HEK293T (cell line): ENCODE results near the gene DECR2.

Source experiments
- CTCF ChIA-PET: fragments of 350-600 bp; formaldehyde crosslinking; extraction: SDS; loops from one replicate; lab custom pipeline; 2021; ENCODE audit warnings: antibody characterized with exemption, inconsistent platforms; lab: Yijun Ruan, JAX
- POLR2A ChIA-PET: fragments of 350-600 bp; formaldehyde crosslinking; extraction: SDS; loops from one replicate; lab custom pipeline; 2020; ENCODE audit warnings: antibody characterized with exemption, inconsistent platforms; lab: Yijun Ruan, JAX
- DNase-seq: peaks from one replicate; pipeline ENCODE4 v3.0.0; 2012; ENCODE audit warnings: mixed read lengths; ENCODE audit errors: extremely low spot score
- ARNT ChIP-seq: fragments of 450-650 bp; IDR thresholded peaks from 2 replicates; pipeline ENCODE4 v1.6.1; 2017; ENCODE audit warnings: mild to moderate bottlenecking
- BHLHE40 ChIP-seq: fragments of 450-650 bp; IDR thresholded peaks from 2 replicates; pipeline ENCODE4 v1.6.1; 2016; ENCODE audit warnings: mild to moderate bottlenecking, moderate library complexity, borderline replicate concordance
- CTBP1 ChIP-seq: fragments of 450-650 bp; IDR thresholded peaks from 2 replicates; pipeline ENCODE4 v1.6.1; 2016; ENCODE audit warnings: borderline replicate concordance
- ELF4 ChIP-seq: fragments of 450-650 bp; IDR thresholded peaks from 2 replicates; pipeline ENCODE4 v1.6.1; 2017; ENCODE audit warnings: antibody characterized with exemption
- FOXA1 ChIP-seq: fragments of 450-650 bp; IDR thresholded peaks from 2 replicates; pipeline ENCODE4 v1.6.1; 2016; ENCODE audit warnings: mild to moderate bottlenecking
- FOXK2 ChIP-seq: fragments of 450-650 bp; IDR thresholded peaks from 2 replicates; pipeline ENCODE4 v1.6.1; 2016; ENCODE audit warnings: mild to moderate bottlenecking
- FOXM1 ChIP-seq: fragments of 450-650 bp; IDR thresholded peaks from 2 replicates; pipeline ENCODE4 v1.6.1; 2017; ENCODE audit warnings: mild to moderate bottlenecking, borderline replicate concordance
- HDGF ChIP-seq: fragments of 450-650 bp; IDR thresholded peaks from 2 replicates; pipeline ENCODE4 v1.6.1; 2017; ENCODE audit warnings: antibody characterized with exemption, borderline replicate concordance
- L3MBTL2 ChIP-seq: fragments of 450-650 bp; conservative IDR thresholded peaks from 2 replicates; pipeline ENCODE4 v1.6.1; 2016; ENCODE audit warnings: mild to moderate bottlenecking
- LEF1 ChIP-seq: fragments of 450-650 bp; IDR thresholded peaks from 2 replicates; pipeline ENCODE4 v1.6.1; 2017; ENCODE audit warnings: mild to moderate bottlenecking, borderline replicate concordance
- NFRKB ChIP-seq: fragments of 450-650 bp; IDR thresholded peaks from 2 replicates; pipeline ENCODE4 v1.6.1; 2016; ENCODE audit warnings: mild to moderate bottlenecking, moderate library complexity
- PKNOX1 ChIP-seq: fragments of 450-650 bp; IDR thresholded peaks from 2 replicates; pipeline ENCODE4 v1.6.1; 2016
- SP1 ChIP-seq: fragments of 450-650 bp; IDR thresholded peaks from 2 replicates; pipeline ENCODE4 v1.6.1; 2017
- SUZ12 ChIP-seq: fragments of 450-650 bp; IDR thresholded peaks from 2 replicates; pipeline ENCODE4 v1.6.1; 2016; ENCODE audit warnings: mild to moderate bottlenecking
- TARDBP ChIP-seq: fragments of 450-650 bp; IDR thresholded peaks from 2 replicates; pipeline ENCODE4 v1.6.1; 2016
- ZNF384 ChIP-seq: fragments of 450-650 bp; IDR thresholded peaks from 2 replicates; pipeline ENCODE4 v1.6.1; 2016

DECR2 gene

GRCh38 chr16:425082-425718, 23.5 kb downstream of the DECR2 start, which contains the start of gene RAB11FIP3:
TSS of gene RAB11FIP3 (plus strand) at chr16:425649. CDS start at chr16:426007, 358 bp downstream.
- DNase-seq, result peak; percentile 88
- ChIA-PET CTCF (interaction anchor here (1.3 kb wide), 1 partner anchor 62 kb away, joined by 3 read pairs; no protein-coding TSS in a partner anchor), POLR2A (interaction anchor here (0.7 to 1.4 kb wide), 6 partner anchors 11 to 59 kb away, joined by 3 to 6 read pairs (median 3); partner anchors contain the start of gene DECR2)
- TF ChIP-seq L3MBTL2, result peak; percentile 83
- TF ChIP-seq LEF1, result no peak

GRCh38 chr16:425740-426114, 24.0 kb downstream of the DECR2 start:
- TF ChIP-seq ELF4, result no peak
- TF ChIP-seq HDGF, result no peak
- TF ChIP-seq LEF1, result no peak
- no peak for TF ChIP-seq SUZ12
- no peak for TF ChIP-seq FOXA1
- TF ChIP-seq ZNF384, result no peak
- no peak for TF ChIP-seq FOXK2
- TF ChIP-seq ARNT, result no peak
- TF ChIP-seq NFRKB, result no peak
- no peak for TF ChIP-seq L3MBTL2
- TF ChIP-seq FOXM1, result no peak
- TF ChIP-seq CTBP1, result no peak
- TF ChIP-seq TARDBP, result no peak
- TF ChIP-seq SP1, result no peak
- no peak for TF ChIP-seq BHLHE40
- TF ChIP-seq PKNOX1, result no peak
- DNase-seq, result peak; percentile 28

GRCh38 chr16:426115-426905, 24.6 kb downstream of the DECR2 start:
- DNase-seq, result no peak
- no peak for TF ChIP-seq SP1
- 0 out of 2 replicates have a peak, but pooled peaks have one; percentile 25 for TF ChIP-seq CTBP1
- TF ChIP-seq L3MBTL2, result peak; percentile 16; the same call in 1 of the 2 replicates
- ChIA-PET POLR2A (interaction anchor here (0.9 to 1.4 kb wide), 4 partner anchors 25 to 76 kb away, joined by 3 to 6 read pairs (median 4); partner anchors contain the start of gene DECR2), CTCF (interaction anchor here (1.3 kb wide), 1 partner anchor 61 kb away, joined by 3 read pairs; no protein-coding TSS in a partner anchor)

More at GRCh38 chr16:425740-426114, 24.0 kb downstream of the DECR2 start:
- ChIA-PET POLR2A (interaction anchor here (0.7 to 1.4 kb wide), 7 partner anchors 13 to 59 kb away, joined by 3 to 6 read pairs (median 3); partner anchors contain the start of gene DECR2), CTCF (interaction anchor here (1.3 kb wide), 1 partner anchor 62 kb away, joined by 3 read pairs; no protein-coding TSS in a partner anchor)

GRCh38 chr16:426906-427249, 25.2 kb downstream of the DECR2 start:
- no peak for DNase-seq
- ChIA-PET CTCF (no interaction called here), POLR2A (interaction anchor here (1.0 to 1.1 kb wide), 2 partner anchors 30 to 75 kb away, joined by 3 read pairs; no protein-coding TSS in a partner anchor)
- TF ChIP-seq SP1, result no peak
- no peak for TF ChIP-seq FOXM1
- no peak for TF ChIP-seq ZNF384
- TF ChIP-seq FOXK2, result no peak
- TF ChIP-seq TARDBP, result no peak
- TF ChIP-seq ARNT, result no peak
- TF ChIP-seq FOXA1, result no peak
- no peak for TF ChIP-seq LEF1
- TF ChIP-seq NFRKB, result no peak
- TF ChIP-seq HDGF, result no peak
- TF ChIP-seq SUZ12, result no peak
- TF ChIP-seq PKNOX1, result no peak
- TF ChIP-seq ELF4, result no peak
- TF ChIP-seq CTBP1, result no peak
- TF ChIP-seq BHLHE40, result no peak
- TF ChIP-seq L3MBTL2, result no peak

GRCh38 chr16:427250-427649, 25.6 kb downstream of the DECR2 start:
- DNase-seq, result no peak
- TF ChIP-seq FOXA1, result no peak
- no peak for TF ChIP-seq LEF1
- no peak for TF ChIP-seq FOXM1
- TF ChIP-seq ELF4, result no peak
- no peak for TF ChIP-seq TARDBP
- no peak for TF ChIP-seq ARNT
- no peak for TF ChIP-seq FOXK2
- no peak for TF ChIP-seq ZNF384
- no peak for TF ChIP-seq L3MBTL2
- TF ChIP-seq BHLHE40, result no peak
- no peak for TF ChIP-seq PKNOX1
- TF ChIP-seq SP1, result no peak
- no peak for TF ChIP-seq HDGF
- TF ChIP-seq CTBP1, result no peak
- TF ChIP-seq NFRKB, result no peak
- ChIA-PET POLR2A (interaction anchor here (1.1 kb wide), 1 partner anchor 75 kb away, joined by 3 read pairs; no protein-coding TSS in a partner anchor), CTCF (interaction anchor here (0.6 kb wide), 1 partner anchor 193 kb away, joined by 4 read pairs; the partner anchor contains the start of gene FAM234A)
